Measurements from ENCODE around the gene SLC26A11. TPM values are rescaled to one million over a fixed set of nuclear protein-coding genes. Genes with fewer than 3 reads are reported as not detected.

SLC26A11 gene
- polyA plus RNA-seq, 2 of the 4 experiments (the other 2 are of a cell fraction): 8.3 to 13.7 TPM

- CTCF ChIA-PET: interaction anchor here (0.6 to 7.9 kb wide), 5 partner anchors 12 to 83 kb away, joined by 3 to 60 read pairs (median 6); partner anchors contain the start of gene GAA
- H3K4me3 ChIP-seq: no peak overlapping the region
- no peak overlapping the region for H3K4me2 ChIP-seq
- POLR2A ChIA-PET: no interaction called here
- peak overlapping the region in 1 of 2 experiments; percentile 18; a peak in 1 of 6 replicates for H3K27ac ChIP-seq
- no peaks in the 10 kb centered on the region for H3K9me3 ChIP-seq
- no peak for TF ChIP-seq MAZ (IDR thresholded peaks at IDR 0.05; ENCODE audit: borderline replicate concordance, low read depth, low read length)
- TF ChIP-seq MYC (IDR thresholded peaks at IDR 0.05; ENCODE audit: borderline replicate concordance, low read length): no peak
- TF ChIP-seq ATOH8 (CRISPR knock-in tag; IDR thresholded peaks at IDR 0.05; ENCODE audit: low read depth): no peak
- TF ChIP-seq ZC3H11A (IDR thresholded peaks at IDR 0.05): no peak
- no peak for TF ChIP-seq CBX2 (IDR thresholded peaks at IDR 0.05; ENCODE audit: borderline replicate concordance, low read depth)
- no peak for TF ChIP-seq ZSCAN20 (CRISPR knock-in tag; IDR thresholded peaks at IDR 0.05)
- no peak for TF ChIP-seq POLR2AphosphoS2 (conservative IDR thresholded peaks at IDR 0.05; ENCODE audit: low read length)
- no peak for TF ChIP-seq FOSB (CRISPR knock-in tag; IDR thresholded peaks at IDR 0.05)
- H3K4me1 ChIP-seq: peaks cover 15% of the 10 kb centered on the region
- FAIRE-seq (no peak), DNase-seq (ENCODE audit: low read depth in 1 of 2, low spot score in 1 of 2) (no peak), ATAC-seq (no peak)
- 78% methylated on average over 10 of the region's 10 CpGs for WGBS (ENCODE audit: missing lambda C conversion rate)
Observed at GRCh38 chr17:80184423-80184714, 35.9 kb upstream of the SLC26A11 start.

GRCh38 chr17:80185968-80186367 is 34.3 kb upstream of the SLC26A11 start:
- POLR2A ChIA-PET: no interaction called here
- CTCF ChIA-PET: interaction anchor here (0.9 to 7.9 kb wide), 2 partner anchors 10 to 104 kb away, joined by 3 to 60 read pairs; no protein-coding TSS in a partner anchor
- Histone ChIP-seq H3K4me1 (peaks cover 15% of the 10 kb centered on the region), H3K4me2 (no peak overlapping the region), H3K9me3 (no peaks in the 10 kb centered on the region), H3K27ac (no peak overlapping the region), H3K4me3 (no peak overlapping the region)
- no peak for ATAC-seq
- 86% methylated on average over 9 of the region's 9 CpGs for WGBS (ENCODE audit: missing lambda C conversion rate)
- no peak for DNase-seq (ENCODE audit: low read depth in 1 of 2, low spot score in 1 of 2)
- FAIRE-seq: no peak
- TF ChIP-seq ATOH8 (CRISPR knock-in tag; IDR thresholded peaks at IDR 0.05; ENCODE audit: low read depth): no peak
- TF ChIP-seq JUN (IDR thresholded peaks at IDR 0.05): no peak
- TF ChIP-seq TP53 (CRISPR knock-in tag; IDR thresholded peaks at IDR 0.05): no peak
- TF ChIP-seq NR3C1 (IDR thresholded peaks at IDR 0.05): no peak
- no peak for TF ChIP-seq CTCF (IDR thresholded peaks at IDR 0.05)
- TF ChIP-seq EHF (CRISPR knock-in tag; IDR thresholded peaks at IDR 0.05): no peak
- no peak for TF ChIP-seq RCOR1 (IDR thresholded peaks at IDR 0.05; ENCODE audit: low read depth, low read length)
- no peak for TF ChIP-seq CBX2 (IDR thresholded peaks at IDR 0.05; ENCODE audit: borderline replicate concordance, low read depth)
- TF ChIP-seq NFE2L2 (conservative IDR thresholded peaks at IDR 0.05; ENCODE audit: low read length): no peak

- ATAC-seq: peak; percentile 25 to 64; a peak in 4 of 6 replicates
- no peak for FAIRE-seq
- Histone ChIP-seq H3K9me3 (no peaks in the 10 kb centered on the region), H3K4me3 (peak overlapping the region; percentile 27; the same call in 1 of the 3 replicates), H3K4me2 (peak overlapping the region; percentile 87), H3K4me1 (peaks cover 15% of the 10 kb centered on the region), H3K27ac (peak overlapping the region; percentile 67 to 70)
- 53% methylated on average over 16 of the region's 16 CpGs for WGBS (ENCODE audit: missing lambda C conversion rate)
- DNase-seq (ENCODE audit: low read depth in 1 of 2, low spot score in 1 of 2): peak; percentile 42 to 58
- CTCF ChIA-PET: interaction anchor here (1.8 to 7.9 kb wide), 3 partner anchors 9 to 86 kb away, joined by 5 to 60 read pairs (median 18); partner anchors contain the start of gene GAA
- TF ChIP-seq CHD4 (IDR thresholded peaks at IDR 0.05; ENCODE audit: borderline replicate concordance) (no peak), POLR2AphosphoS2 (conservative IDR thresholded peaks at IDR 0.05; ENCODE audit: low read length) (no peak), JUNB (IDR thresholded peaks at IDR 0.05) (no peak), FOSL2 (IDR thresholded peaks at IDR 0.05) (no peak), FOSL2 (CRISPR knock-in tag; IDR thresholded peaks at IDR 0.05) (peak; percentile 50), JUN (IDR thresholded peaks at IDR 0.05) (no peak), ZSCAN20 (CRISPR knock-in tag; IDR thresholded peaks at IDR 0.05) (no peak), CEBPB (IDR thresholded peaks at IDR 0.05) (peak in 1 of 2 experiments; percentile 26; a peak in 1 of 4 replicates)
- POLR2A ChIA-PET: interaction anchor here (0.5 to 1.1 kb wide), 2 partner anchors 41 to 86 kb away, joined by 3 read pairs; partner anchors contain the start of gene GAA
Observed at GRCh38 chr17:80187090-80187489, 33.1 kb upstream of the SLC26A11 start.

Data from A549 (cell line).